Adipocyte (in vitro differentiated cells): ENCODE measurements around the gene ITPKB.
"Not testable (repeated sequence)": the region's sequence is repeated elsewhere in the genome, so short reads cannot be mapped to it uniquely, and the experiment has no call there.

ENCODE experiments used
- DNase-seq: peaks from one replicate; pipeline ENCODE4 v3.0.0-alpha.2; 2015; ENCODE audit warnings: low read depth
- H3K27me3 ChIP-seq: replicated peaks from 2 replicates; pipeline ENCODE4 v1.7.0; 2013; ENCODE audit warnings: mild to moderate bottlenecking, low read length, moderate library complexity; ENCODE audit not compliant: control insufficient read depth, insufficient read depth
- H3K36me3 ChIP-seq: 2 replicates; pipeline ENCODE4 v1.7.0; 2013; ENCODE audit warnings: low read length, mild to moderate bottlenecking, moderate library complexity; ENCODE audit not compliant: control insufficient read depth, insufficient read depth, severe bottlenecking
- H3K4me1 ChIP-seq: 2 replicates; pipeline ENCODE4 v1.7.0; 2013; ENCODE audit warnings: mild to moderate bottlenecking, low read length, moderate library complexity; ENCODE audit not compliant: control insufficient read depth, insufficient read depth
- H3K4me3 ChIP-seq: 2 replicates; pipeline ENCODE4 v1.7.0; 2013; ENCODE audit warnings: mild to moderate bottlenecking, low read length, moderate library complexity
- H3K9ac ChIP-seq: 2 replicates; pipeline ENCODE4 v1.7.0; 2013; ENCODE audit warnings: mild to moderate bottlenecking, low read length, moderate library complexity
- H3K9me3 ChIP-seq: 2 replicates; pipeline ENCODE4 v1.7.0; 2013; ENCODE audit warnings: mild to moderate bottlenecking, low read length, moderate library complexity; ENCODE audit not compliant: control insufficient read depth

Gene ITPKB

DNA sequence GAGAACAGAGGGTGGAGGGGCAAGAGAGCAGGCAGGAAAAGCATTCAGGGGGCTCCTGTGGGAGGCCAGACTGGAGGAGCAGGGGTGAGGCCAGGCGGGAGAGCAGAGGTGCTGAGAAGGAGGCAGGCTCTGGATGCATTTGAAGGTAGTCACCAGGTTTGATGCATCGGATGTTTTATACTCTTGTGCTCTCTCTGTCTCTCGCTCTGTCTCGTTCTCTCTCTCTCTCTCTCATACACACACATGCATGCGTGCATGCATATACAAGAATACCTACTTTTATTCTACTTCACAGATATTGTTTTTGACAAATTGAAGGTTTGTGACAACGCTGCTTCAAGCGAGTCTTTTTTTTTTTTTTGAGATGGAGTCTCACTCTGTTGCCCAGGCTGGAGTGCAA lies 15.0 kb upstream of the ITPKB start:
- DNase-seq, result no peak
- Histone ChIP-seq H3K27me3 (peaks cover 13% of the 10 kb centered on the region), H3K9ac (no peak overlapping the region), H3K4me1 (no peaks in the 10 kb centered on the region), H3K4me3 (no peak overlapping the region), H3K9me3 (no peaks in the 10 kb centered on the region), H3K36me3 (no peaks in the 10 kb centered on the region)

DNA sequence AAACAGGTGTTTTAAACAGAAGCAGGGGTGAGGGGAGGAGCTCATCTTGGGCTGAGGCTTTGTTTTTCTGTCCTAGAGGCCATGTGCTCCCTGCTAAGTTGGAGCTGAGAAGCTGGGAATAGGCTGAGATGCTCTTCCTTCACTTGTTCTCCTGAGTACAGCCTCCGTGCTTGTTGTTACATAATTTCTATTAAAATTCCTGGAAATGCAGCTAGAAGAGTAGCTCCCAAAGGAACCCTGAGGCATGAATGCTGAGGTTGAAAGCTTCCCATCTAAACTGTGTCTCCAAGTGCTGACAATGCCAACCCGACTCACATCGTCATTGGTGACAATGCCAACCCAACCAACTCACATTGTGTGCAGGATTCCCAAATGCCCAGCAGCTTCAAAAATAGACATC lies 12.6 kb upstream of the ITPKB start:
- no peaks in the 10 kb centered on the region for H3K36me3 ChIP-seq

GRCh38 chr1:226751214-226751613 lies 12.1 kb upstream of the ITPKB start:
- Histone ChIP-seq H3K4me1 (no peaks in the 10 kb centered on the region), H3K9ac (no peak overlapping the region), H3K9me3 (no peaks in the 10 kb centered on the region), H3K36me3 (no peaks in the 10 kb centered on the region), H3K4me3 (no peak overlapping the region), H3K27me3 (peaks cover 13% of the 10 kb centered on the region)
- no peak for DNase-seq

More for the DNA sequence above, 12.6 kb upstream of the ITPKB start:
- H3K4me1 ChIP-seq, result no peaks in the 10 kb centered on the region
- H3K27me3 ChIP-seq, result peaks cover 13% of the 10 kb centered on the region
- DNase-seq, result no peak
- H3K9me3 ChIP-seq, result no peaks in the 10 kb centered on the region
- no peak overlapping the region for H3K4me3 ChIP-seq
- no peak overlapping the region for H3K9ac ChIP-seq

GRCh38 chr1:226749467-226749866 lies 10.4 kb upstream of the ITPKB start:
- Histone ChIP-seq H3K9ac (no peak overlapping the region), H3K4me1 (no peaks in the 10 kb centered on the region), H3K9me3 (no peaks in the 10 kb centered on the region), H3K4me3 (no peak overlapping the region), H3K36me3 (no peaks in the 10 kb centered on the region), H3K27me3 (peaks cover 13% of the 10 kb centered on the region)
- no peak for DNase-seq

DNA sequence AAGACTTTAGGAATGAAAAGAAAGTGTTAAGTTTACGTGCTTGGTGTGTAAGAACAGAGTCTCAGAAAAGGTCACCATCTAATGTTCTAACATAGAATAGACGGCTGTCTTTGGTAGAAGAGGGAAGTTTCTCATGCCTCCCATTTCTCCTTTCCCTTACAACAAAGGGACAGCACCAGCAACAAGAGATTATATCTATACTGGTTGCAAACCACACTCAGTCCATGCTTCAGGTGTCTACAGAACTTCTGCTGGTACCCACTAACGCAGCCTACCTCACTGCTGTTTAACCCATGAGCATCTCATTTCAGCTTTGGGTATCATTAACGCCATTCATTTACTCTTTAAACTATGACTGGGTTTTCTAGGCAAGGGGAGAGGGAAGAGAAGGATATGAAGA lies 9.2 kb upstream of the ITPKB start:
- H3K36me3 ChIP-seq, result no peaks in the 10 kb centered on the region
- H3K27me3 ChIP-seq, result peaks cover 8% of the 10 kb centered on the region
- no peak for DNase-seq

GRCh38 chr1:226747519-226748263 lies 8.6 kb upstream of the ITPKB start:
- not testable (repeated sequence) for H3K4me1 ChIP-seq, H3K27me3 ChIP-seq, H3K36me3 ChIP-seq, DNase-seq, H3K9me3 ChIP-seq, H3K9ac ChIP-seq, H3K4me3 ChIP-seq

More for the DNA sequence above, 9.2 kb upstream of the ITPKB start:
- no peak overlapping the region for H3K9ac ChIP-seq
- H3K4me1 ChIP-seq, result no peaks in the 10 kb centered on the region
- no peak overlapping the region for H3K4me3 ChIP-seq
- H3K9me3 ChIP-seq, result no peaks in the 10 kb centered on the region

- Histone ChIP-seq H3K9ac (no peak overlapping the region), H3K27me3 (no peaks in the 10 kb centered on the region), H3K36me3 (no peaks in the 10 kb centered on the region), H3K9me3 (no peaks in the 10 kb centered on the region), H3K4me3 (no peak overlapping the region), H3K4me1 (peaks cover 6% of the 10 kb centered on the region)
- no peak for DNase-seq
Observed at GRCh38 chr1:226743259-226743658, 4.2 kb upstream of the ITPKB start.

- Histone ChIP-seq H3K9ac (no peak overlapping the region), H3K9me3 (no peaks in the 10 kb centered on the region), H3K4me3 (no peak overlapping the region), H3K4me1 (peaks cover 6% of the 10 kb centered on the region), H3K27me3 (no peaks in the 10 kb centered on the region), H3K36me3 (no peaks in the 10 kb centered on the region)
- no peak for DNase-seq
Observed at GRCh38 chr1:226741009-226741408, 1.9 kb upstream of the ITPKB start.

DNA sequence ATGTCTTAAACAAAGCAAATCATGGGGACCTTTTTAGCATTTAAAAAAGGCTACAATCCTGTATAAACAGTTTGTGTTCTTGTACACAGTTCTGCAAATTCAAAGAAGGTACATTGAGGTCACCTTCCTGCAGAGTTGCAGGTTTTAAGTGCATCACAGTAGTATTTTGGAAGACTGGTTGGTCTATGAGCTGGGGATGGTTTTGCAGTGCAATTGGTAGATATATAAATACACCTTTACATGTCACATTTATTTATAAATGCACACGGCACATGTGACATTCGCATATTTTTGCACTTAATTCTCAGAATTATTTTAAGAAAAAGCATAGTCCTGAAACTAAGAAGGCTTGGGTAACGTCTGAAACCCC lies 599 bp upstream of the ITPKB start:
- peak overlapping the region; percentile 95 for H3K4me3 ChIP-seq
- no peaks in the 10 kb centered on the region for H3K9me3 ChIP-seq
- peaks cover 6% of the 10 kb centered on the region for H3K4me1 ChIP-seq
- DNase-seq, result no peak
- H3K27me3 ChIP-seq, result no peaks in the 10 kb centered on the region
- H3K9ac ChIP-seq, result peak overlapping the region; percentile 93
- H3K36me3 ChIP-seq, result peaks cover 8% of the 10 kb centered on the region

GRCh38 chr1:226738421-226738994 lies 574 bp downstream of the ITPKB start:
- H3K27me3 ChIP-seq, result no peaks in the 10 kb centered on the region

DNA sequence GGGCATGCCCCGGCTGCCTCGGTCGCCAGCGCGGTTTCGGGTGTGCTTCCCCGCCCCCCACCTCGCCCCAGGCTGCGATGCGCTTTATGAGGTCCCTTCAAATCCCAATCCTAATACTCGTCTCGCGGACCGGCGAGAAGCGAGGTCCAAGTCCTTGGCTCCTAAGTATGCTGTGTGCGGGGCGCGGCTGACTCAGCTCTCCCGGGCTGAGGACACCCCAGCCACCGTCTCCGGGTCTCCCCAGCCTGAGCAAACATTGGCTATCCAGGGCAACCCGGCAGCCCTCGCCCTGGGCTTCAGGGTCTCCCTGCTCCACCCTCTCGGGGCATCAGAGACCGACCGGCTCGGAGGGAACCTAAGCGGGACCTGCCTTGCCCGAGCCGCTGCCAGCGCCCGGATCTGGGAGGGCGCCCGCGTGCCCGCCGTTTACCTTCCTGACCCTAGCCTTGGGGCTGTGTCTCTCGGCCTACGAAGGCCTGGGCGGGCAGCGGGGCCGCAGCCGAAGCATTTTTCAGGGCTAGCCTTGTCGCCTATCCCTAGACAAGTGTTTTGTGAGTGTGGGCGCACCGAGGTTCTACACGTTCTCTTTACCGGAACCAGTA lies 1.2 kb downstream of the ITPKB start:
- DNase-seq, result peak; percentile 71
- Histone ChIP-seq H3K36me3 (peaks cover 8% of the 10 kb centered on the region), H3K4me3 (peak overlapping the region; percentile 95), H3K9ac (peak overlapping the region; percentile 93), H3K9me3 (no peaks in the 10 kb centered on the region), H3K4me1 (peaks cover 9% of the 10 kb centered on the region), H3K27me3 (no peaks in the 10 kb centered on the region)

More at GRCh38 chr1:226738421-226738994, 574 bp downstream of the ITPKB start:
- Histone ChIP-seq H3K9me3 (no peaks in the 10 kb centered on the region), H3K4me1 (peaks cover 9% of the 10 kb centered on the region), H3K36me3 (peaks cover 8% of the 10 kb centered on the region), H3K9ac (peak overlapping the region; percentile 93), H3K4me3 (peak overlapping the region; percentile 95)
- peak; percentile 62 for DNase-seq
